GM19468 (cell line): ENCODE measurements around the gene PEAK1.

ENCODE experiments used
- ATAC-seq: cut with Tn5 transposase; IDR thresholded peaks from one replicate; pipeline ENCODE4 v1.9.1; 2021; ENCODE audit warnings: mild to moderate bottlenecking, moderate library complexity, moderate number of reproducible peaks; ENCODE audit not compliant: unreplicated experiment; ENCODE audit errors: extremely low read depth

The PEAK1 gene, protein sequence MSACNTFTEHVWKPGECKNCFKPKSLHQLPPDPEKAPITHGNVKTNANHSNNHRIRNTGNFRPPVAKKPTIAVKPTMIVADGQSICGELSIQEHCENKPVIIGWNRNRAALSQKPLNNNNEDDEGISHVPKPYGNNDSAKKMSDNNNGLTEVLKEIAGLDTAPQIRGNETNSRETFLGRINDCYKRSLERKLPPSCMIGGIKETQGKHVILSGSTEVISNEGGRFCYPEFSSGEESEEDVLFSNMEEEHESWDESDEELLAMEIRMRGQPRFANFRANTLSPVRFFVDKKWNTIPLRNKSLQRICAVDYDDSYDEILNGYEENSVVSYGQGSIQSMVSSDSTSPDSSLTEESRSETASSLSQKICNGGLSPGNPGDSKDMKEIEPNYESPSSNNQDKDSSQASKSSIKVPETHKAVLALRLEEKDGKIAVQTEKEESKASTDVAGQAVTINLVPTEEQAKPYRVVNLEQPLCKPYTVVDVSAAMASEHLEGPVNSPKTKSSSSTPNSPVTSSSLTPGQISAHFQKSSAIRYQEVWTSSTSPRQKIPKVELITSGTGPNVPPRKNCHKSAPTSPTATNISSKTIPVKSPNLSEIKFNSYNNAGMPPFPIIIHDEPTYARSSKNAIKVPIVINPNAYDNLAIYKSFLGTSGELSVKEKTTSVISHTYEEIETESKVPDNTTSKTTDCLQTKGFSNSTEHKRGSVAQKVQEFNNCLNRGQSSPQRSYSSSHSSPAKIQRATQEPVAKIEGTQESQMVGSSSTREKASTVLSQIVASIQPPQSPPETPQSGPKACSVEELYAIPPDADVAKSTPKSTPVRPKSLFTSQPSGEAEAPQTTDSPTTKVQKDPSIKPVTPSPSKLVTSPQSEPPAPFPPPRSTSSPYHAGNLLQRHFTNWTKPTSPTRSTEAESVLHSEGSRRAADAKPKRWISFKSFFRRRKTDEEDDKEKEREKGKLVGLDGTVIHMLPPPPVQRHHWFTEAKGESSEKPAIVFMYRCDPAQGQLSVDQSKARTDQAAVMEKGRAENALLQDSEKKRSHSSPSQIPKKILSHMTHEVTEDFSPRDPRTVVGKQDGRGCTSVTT (N-terminal part only)

GRCh38 chr15:77419836-77420609 is at the start of gene PEAK1:
TSS of gene PEAK1 (minus strand) at chr15:77420104. CDS start at chr15:77181926, 238,178 bp downstream.
- peak; percentile 84 for ATAC-seq

GRCh38 chr15:77468896-77469295 is 49.0 kb upstream of the PEAK1 start:
- ATAC-seq: no peak

- no peak for ATAC-seq
Observed at GRCh38 chr15:77466521-77466920, 46.6 kb upstream of the PEAK1 start.

DNA sequence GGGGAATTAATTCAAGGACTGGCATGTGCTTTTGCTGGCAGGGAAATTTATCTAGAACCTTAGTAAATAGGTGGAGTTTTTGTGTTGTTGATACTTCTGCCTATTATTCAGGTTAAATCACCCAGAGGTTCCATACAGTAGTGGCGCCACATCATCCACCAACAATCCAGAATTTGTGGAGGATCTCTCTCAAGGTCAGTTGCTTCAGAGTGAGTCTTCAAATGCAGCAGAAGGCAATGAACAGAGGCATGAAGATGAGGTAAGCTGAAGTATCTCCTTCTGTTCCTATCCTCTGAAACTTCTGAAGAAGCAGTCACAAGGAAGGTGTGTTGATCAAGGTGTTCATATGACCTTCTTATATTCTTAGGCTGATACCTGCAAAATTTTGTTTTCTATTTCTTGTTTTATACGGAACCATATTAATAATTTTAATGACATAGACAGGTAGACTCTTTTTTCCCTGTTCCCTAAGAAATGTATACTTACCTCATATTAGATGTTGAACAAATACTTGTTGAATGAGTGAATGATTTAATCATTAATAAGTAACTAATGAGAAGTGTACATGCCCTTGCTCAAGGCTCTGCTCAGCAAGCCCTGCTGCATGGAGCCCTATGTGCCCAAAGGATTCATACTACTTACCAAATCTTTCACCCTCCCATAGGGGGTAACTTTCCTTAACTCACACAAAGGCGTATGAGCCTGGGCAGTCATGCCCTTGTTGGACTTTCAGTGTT is 44.4 kb upstream of the PEAK1 start:
- ATAC-seq: no peak

GRCh38 chr15:77461486-77461885 is 41.6 kb upstream of the PEAK1 start:
- ATAC-seq: no peak

DNA sequence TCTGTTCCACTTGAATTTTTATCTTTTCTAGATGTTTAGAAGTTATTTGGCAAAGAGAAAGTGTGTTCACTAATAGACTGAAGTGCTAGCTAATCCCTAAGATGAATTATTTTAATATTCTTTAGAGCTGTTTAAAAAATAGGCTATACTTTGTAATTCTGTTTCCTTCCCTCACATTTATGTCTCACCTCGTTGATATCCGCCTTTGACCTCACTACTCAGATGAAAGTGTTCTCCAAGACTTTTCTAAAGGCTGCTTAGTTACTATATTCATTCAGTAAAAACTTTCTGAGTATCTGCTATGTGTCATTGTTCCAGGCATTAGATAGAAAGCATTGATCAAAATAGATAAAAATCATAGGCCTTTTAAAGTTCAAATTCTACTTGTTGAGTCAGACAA is 39.1 kb upstream of the PEAK1 start:
- no peak for ATAC-seq

- no peak for ATAC-seq
Observed at GRCh38 chr15:77457905-77458265, 38.0 kb upstream of the PEAK1 start.

- no peak for ATAC-seq
Observed at GRCh38 chr15:77457191-77457904, 37.4 kb upstream of the PEAK1 start.

GRCh38 chr15:77456746-77457145 is 36.8 kb upstream of the PEAK1 start:
- no peak for ATAC-seq

- ATAC-seq: no peak
Observed at GRCh38 chr15:77455696-77456321, 35.9 kb upstream of the PEAK1 start.

DNA sequence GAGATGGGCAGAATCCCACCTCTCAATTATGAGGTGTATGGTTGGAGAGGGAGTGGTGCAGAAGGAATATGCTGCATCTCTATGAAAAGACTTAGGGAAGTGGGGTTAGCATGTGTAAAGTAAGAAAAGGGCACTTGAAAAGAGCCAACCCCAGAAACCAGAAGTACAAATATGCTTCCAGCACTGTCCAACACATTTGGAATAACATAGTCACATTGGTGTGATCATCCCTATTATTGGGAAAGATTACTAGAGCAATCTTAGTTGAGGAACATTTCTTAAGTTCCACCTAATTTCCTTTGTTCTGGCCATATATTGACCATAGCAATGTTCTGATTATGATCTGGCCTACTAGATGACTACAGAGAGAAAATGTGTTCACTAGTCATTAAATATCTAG is 35.0 kb upstream of the PEAK1 start:
- ATAC-seq: no peak

DNA sequence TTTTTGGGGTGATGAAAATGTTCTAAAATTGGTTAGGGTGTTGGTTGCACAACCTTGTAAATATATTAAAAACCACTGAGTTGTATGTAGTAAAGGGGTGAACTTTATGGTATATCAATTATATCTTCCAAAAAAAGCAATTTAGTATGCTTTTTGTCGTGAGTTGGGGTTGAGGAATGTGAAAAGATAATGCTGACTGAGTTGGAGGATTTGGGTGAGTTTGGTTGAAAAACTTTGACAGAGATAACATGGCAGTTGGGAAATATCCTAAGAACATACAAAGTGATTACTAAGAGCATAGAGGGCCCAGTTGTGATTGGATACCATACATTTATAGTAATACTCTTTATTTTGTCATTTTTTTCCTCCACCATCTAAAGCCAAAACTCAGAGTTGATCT is 34.4 kb upstream of the PEAK1 start:
- ATAC-seq: no peak

GRCh38 chr15:77446840-77447390 is 27.0 kb upstream of the PEAK1 start:
- no peak for ATAC-seq

GRCh38 chr15:77440378-77440999 is 20.6 kb upstream of the PEAK1 start:
- ATAC-seq: no peak

DNA sequence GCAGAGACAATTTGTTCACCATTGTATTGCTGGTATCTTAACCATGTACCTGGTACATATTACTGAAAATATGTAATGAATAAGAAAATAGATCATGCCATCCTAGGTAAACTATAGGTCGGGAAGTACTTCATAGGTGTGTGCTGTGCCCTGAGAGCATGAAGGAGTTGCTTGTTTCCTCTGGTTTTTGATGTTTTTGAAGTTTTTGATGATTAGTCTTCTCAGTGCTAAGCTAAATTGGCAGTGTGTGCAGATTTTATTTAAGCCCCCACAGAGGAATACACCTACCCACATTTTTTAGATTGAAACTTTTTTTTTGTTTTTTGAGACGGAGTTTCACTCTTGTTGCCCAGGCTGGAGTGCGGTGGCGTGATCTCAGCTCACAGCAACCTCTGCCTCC is 17.4 kb upstream of the PEAK1 start:
- ATAC-seq: no peak

DNA sequence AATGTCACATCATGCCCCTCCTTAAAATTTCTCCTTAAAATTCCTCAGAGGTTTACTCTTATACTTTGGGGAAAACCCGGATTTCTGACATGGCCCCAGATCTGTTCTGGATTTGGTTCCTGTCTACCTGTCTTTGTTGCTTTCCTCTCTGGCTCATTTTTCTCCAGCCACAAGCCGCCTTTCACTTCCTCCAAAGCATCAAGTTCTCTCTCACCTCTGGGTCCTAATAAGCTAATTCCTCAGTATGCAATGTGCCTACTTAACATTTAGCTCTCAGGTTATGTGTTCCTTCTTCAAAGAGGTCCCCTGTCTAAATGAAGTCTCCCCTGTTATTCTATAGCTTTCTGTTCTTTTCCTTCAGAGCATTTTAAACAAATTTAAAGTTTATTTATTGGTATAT is 16.9 kb upstream of the PEAK1 start:
- ATAC-seq: no peak

DNA sequence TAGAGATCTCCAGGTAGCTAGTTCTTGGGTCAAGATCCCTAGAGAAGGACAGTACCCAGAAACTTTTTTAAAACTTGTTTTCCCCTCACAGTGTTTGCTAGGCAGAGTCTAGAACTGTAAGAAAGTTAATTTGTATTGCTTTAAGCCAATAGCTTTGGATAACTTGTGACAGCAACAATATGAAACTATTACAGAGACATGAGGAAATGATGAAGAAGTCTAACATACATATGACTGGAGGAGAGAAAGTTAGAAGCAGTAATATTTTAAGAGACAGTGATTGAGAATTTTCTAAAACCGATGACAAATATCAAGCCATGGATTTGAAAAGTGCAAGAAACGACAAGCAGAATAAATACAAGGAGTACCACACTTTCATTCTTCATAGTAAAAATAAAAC is 10.7 kb upstream of the PEAK1 start:
- no peak for ATAC-seq

DNA sequence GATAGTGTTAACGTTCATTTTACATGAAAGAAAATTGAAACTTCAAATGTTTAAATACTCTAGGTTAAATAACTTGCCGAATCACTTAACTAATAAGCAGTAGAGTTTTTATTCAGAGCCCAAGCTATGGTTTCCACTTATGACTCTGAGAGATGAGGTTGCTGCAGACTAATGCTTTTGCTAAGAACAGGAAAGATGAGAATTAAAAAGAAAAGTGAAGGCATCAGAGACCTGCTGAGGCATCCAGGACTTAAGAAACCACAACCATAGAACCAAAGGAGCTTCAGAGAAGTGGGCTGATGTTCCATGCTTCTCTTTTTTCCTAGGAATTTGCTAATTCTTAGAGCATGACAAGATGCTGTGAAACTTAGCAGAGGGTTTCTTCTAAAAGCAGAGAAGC is 10.3 kb upstream of the PEAK1 start:
- ATAC-seq: no peak
